ENCODE data around the gene TPRG1.

GRCh38 chr3:189277711-189278110 lies 105.9 kb downstream of the TPRG1 start:
- TF ChIP-seq GATA2 (IDR thresholded peaks at IDR 0.05; ENCODE audit: low read depth, low read length) (no peak), GATA3 (IDR thresholded peaks at IDR 0.05; ENCODE audit: low read depth, low read length) (no peak)

Measured in SH-SY5Y (cell line).